Measurements from ENCODE around the gene ANKRD63.

GRCh38 chr15:40248006-40248783 is 34.7 kb downstream of the ANKRD63 start:
- no peak for TF ChIP-seq HMGXB4 (CRISPR knock-in tag; IDR thresholded peaks at IDR 0.05; ENCODE audit: borderline replicate concordance in 1 of 2, low read depth in 1 of 2)
- no peak for TF ChIP-seq SNAI1 (CRISPR knock-in tag; IDR thresholded peaks at IDR 0.05; ENCODE audit: borderline replicate concordance)
- TF ChIP-seq ZZZ3 (CRISPR knock-in tag; IDR thresholded peaks at IDR 0.05; ENCODE audit: borderline replicate concordance), result no peak
- no peak for TF ChIP-seq SNAPC4 (CRISPR knock-in tag; IDR thresholded peaks at IDR 0.05)
- TF ChIP-seq POLR2A (IDR thresholded peaks at IDR 0.05; ENCODE audit: insufficient read depth in 1 of 2, low read depth in 2 of 2, low read length in 2 of 2), result no peak
- TF ChIP-seq EP300 (IDR thresholded peaks at IDR 0.05; ENCODE audit: low read depth in 2 of 2, low read length in 2 of 2), result no peak
- TF ChIP-seq EP300 (CRISPR knock-in tag; IDR thresholded peaks at IDR 0.05; ENCODE audit: borderline replicate concordance), result no peak
- TF ChIP-seq ZNF564 (CRISPR knock-in tag; IDR thresholded peaks at IDR 0.05), result no peak
- no peak for TF ChIP-seq CTCF (CRISPR knock-in tag; IDR thresholded peaks at IDR 0.05)
- TF ChIP-seq ZNF367 (CRISPR knock-in tag; IDR thresholded peaks at IDR 0.05; ENCODE audit: borderline replicate concordance), result no peak
- no peak for TF ChIP-seq PITX1 (CRISPR knock-in tag; IDR thresholded peaks at IDR 0.05)
- no peak for TF ChIP-seq ATF6 (CRISPR knock-in tag; conservative IDR thresholded peaks at IDR 0.05)
- no peak for TF ChIP-seq RELA (CRISPR knock-in tag; IDR thresholded peaks at IDR 0.05)
- no peak for TF ChIP-seq PLSCR1 (CRISPR knock-in tag; IDR thresholded peaks at IDR 0.05; ENCODE audit: borderline replicate concordance)
- no peak for TF ChIP-seq ZFP41 (CRISPR knock-in tag; IDR thresholded peaks at IDR 0.05; ENCODE audit: borderline replicate concordance)
